NT2/D1 (cell line): ENCODE measurements around the gene CFAP43.

Experiments used
- SUZ12 ChIP-seq: IDR thresholded peaks from 2 replicates; pipeline ENCODE4 v1.6.1; 2011; ENCODE audit not compliant: insufficient read length, insufficient read depth; ENCODE audit errors: extremely low read depth
- ZNF274 ChIP-seq: IDR thresholded peaks from 2 replicates; pipeline ENCODE4 v1.6.1; 2011; ENCODE audit warnings: mild to moderate bottlenecking, low read depth, low read length

DNA sequence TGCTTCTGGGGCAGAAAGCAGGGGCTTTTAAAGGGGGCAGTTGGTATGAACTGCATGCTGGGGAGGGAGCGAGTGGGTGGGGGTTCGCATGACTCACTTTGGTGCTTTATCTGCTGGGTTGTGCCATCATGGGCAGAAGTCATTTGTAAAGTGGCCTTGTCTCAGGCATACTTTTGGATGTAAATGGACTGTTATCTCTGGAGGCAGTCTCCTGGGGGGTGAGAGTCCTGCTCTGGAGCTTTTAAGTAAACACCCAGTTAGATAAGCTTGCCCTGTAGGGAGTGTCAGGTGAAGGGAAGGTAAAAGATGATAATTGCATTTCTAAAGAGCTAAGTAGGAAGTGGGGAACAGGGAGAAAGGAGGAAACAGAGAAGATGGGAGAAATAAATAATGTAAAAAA, 20.9 kb upstream of the CFAP43 start:
- TF ChIP-seq ZNF274 (no peak), SUZ12 (no peak)
